Erythroblast (primary cell): ENCODE data around the gene LONP2.
A peak's percentile ranks its signal among the peaks of the same experiment; 100 is the strongest.
"Not testable (repeated sequence)": the region's sequence is repeated elsewhere in the genome, so short reads cannot be mapped to it uniquely, and the experiment has no call there.

Source experiments
- DNase-seq, 2 experiments: peaks; one replicate each; lab custom pipeline; 2025; lab: John Stamatoyannopoulos, UW
- GATA1 ChIP-seq: IDR thresholded peaks from 2 replicates; pipeline ENCODE4 v1.6.1; 2011; ENCODE audit warnings: low read depth, mild to moderate bottlenecking, control low read depth, low read length, moderate library complexity
- POLR2A ChIP-seq: IDR thresholded peaks from 2 replicates; pipeline ENCODE4 v1.6.1; 2011; ENCODE audit warnings: mild to moderate bottlenecking, low read length

LONP2 gene

GRCh38 chr16:48350736-48351135 lies 106.6 kb downstream of the LONP2 start:
- peak in 1 of 2 experiments; percentile 39 for DNase-seq
- TF ChIP-seq POLR2A, result no peak
- TF ChIP-seq GATA1, result no peak

DNA sequence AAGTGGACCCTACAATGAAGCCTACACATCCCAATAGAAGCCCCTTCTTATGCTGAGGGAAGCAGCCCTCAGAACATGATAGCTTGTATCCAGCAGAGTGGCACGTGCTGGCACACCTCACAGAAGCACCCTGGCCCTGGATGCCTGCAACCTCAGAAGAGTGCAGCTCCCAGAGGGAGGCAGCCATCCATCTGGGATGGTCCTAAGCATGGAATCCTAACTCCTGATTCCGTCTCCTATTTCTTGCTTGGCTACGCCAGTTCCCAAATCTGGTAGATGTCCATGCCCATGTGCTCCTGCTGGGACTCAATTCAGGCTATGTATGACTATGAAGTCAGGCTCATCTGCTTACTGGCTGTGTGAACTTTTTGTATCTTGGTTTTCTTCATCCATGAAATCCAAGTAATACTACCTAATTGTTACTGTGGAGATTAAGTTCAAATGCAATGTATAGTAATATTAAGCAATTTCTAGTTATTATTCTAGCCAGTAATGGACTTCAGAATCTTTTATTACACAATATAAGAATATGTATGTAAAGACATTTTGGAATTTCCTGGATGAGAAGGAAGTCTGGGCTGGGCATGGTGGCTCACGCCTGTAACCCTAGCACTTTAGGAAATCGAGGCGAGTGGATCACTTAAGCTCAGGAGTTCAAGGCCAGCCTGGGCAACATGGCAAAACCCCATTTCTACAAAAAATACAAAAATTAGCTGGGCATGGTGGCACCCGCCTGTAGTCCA lies 108.7 kb downstream of the LONP2 start:
- TF ChIP-seq POLR2A (no peak), GATA1 (no peak)
- no peak for DNase-seq

DNA sequence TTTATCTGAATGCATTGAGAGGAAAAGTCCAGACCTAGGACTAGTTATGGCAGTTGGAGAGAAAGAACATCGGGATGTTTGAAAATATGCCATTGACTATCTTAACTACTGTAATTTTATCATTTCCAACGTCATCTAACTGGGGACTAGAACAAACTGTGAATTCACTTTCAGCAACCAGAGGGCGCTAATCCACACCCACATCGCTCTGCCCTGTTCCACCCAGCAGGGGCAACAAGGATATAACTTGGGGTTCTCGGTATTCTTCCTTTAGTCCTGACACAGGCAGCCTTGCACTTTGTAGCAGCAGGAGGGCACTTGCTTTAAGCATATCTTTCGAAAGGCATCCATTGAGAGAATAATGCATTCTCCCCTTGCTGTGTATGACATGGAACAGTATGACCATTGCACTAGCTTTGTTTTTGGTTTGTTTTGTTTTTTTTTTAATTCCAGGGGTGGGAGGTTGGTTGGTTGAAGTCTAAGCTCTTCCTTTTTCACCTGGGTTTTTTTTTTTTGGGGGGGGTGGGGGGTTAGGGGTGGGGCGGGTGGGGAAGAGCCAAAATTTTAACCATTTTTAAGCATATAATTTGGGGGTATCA lies 109.6 kb downstream of the LONP2 start:
- TF ChIP-seq GATA1, result no peak
- no peak for TF ChIP-seq POLR2A
- DNase-seq, result peak; percentile 85 to 90

DNA sequence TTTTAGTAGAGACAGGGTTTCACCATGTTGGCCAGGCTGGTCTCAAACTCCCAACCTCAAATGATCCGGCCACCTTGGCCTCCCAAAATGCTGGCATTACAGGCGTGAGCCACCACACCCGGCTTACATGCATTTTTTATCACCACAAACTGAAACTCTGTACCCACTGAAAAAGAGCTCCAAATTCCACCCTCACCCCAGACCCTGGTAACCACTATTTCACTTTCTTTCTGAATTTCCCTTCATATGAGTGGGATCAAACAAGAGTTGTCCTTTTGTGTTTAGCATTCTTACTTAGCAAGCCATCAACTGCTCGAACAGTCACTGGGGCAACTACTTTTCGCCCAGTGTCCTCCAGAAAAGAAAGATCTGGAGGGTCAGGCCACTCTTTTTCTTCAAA lies 110.3 kb downstream of the LONP2 start:
- not testable (repeated sequence) for DNase-seq

GRCh38 chr16:48354877-48355855 lies 111.1 kb downstream of the LONP2 start:
- DNase-seq, result no peak
- no peak for TF ChIP-seq GATA1
- TF ChIP-seq POLR2A, result no peak

GRCh38 chr16:48356633-48357376 lies 112.7 kb downstream of the LONP2 start:
- no peak for DNase-seq
- TF ChIP-seq POLR2A (no peak), GATA1 (no peak)

GRCh38 chr16:48358419-48358818 lies 114.3 kb downstream of the LONP2 start:
- TF ChIP-seq GATA1, result no peak
- TF ChIP-seq POLR2A, result no peak
- DNase-seq, result no peak

DNA sequence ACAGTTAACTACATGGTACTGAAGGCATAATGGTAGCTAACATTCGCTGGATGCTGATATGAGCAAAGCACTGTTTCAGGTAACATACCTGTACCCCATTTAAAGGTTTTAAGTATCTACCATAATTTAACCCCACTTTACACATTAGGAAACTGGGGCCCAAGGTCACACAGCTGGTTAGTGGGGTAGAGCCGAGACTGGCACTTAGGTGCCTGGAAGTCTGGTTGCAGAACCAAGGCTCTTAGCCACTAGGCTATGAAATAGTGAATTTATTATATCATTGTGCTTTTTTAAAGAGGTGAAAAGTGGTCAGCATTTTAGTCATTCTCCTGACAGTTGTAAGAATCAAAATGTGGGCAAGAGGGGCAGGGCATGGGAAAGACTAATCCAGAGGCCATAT lies 115.9 kb downstream of the LONP2 start:
- DNase-seq, result no peak
- TF ChIP-seq POLR2A (no peak), GATA1 (no peak)

GRCh38 chr16:48361012-48361411 lies 116.9 kb downstream of the LONP2 start:
- no peak for DNase-seq
- TF ChIP-seq POLR2A (no peak), GATA1 (no peak)

GRCh38 chr16:48361540-48362144 lies 117.5 kb downstream of the LONP2 start:
- DNase-seq, result no peak
- TF ChIP-seq POLR2A, result no peak
- no peak for TF ChIP-seq GATA1

DNA sequence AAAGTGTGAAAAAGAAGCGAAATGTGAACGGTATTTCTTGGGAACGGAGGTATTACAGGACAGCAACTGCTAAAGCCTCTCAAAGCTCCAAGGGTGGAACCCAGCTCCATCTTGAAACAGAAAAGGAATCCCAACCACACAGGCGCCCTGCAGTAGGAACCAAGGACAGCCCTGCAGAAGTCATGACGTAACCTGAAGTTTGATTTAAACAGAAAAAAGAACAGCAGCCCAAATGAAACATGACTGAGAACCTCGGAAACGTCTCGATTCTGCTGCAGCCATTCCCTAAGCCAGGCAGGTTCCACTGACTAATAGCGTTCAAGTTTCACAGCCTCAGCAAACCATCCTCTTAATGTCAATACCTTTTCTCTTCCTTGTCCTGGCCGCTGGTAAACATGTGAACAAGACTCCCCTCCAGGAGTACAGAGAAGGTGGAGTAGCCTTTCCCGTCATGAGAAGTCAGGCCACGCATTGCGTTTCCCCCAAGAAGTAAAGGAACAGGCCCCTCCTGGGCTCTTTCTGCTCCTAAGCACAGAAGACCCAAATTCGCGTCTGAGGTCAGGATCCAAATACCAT lies 121.0 kb downstream of the LONP2 start:
- TF ChIP-seq POLR2A (no peak), GATA1 (no peak)
- peak in 1 of 2 experiments; percentile 42 for DNase-seq

- TF ChIP-seq POLR2A (peak; percentile 50), GATA1 (no peak)
- DNase-seq, result peak; percentile 90 to 94
Observed at GRCh38 chr16:48365601-48366164, 121.6 kb downstream of the LONP2 start.
